ENCODE results near the gene CARMIL3.

CARMIL3 gene

DNA sequence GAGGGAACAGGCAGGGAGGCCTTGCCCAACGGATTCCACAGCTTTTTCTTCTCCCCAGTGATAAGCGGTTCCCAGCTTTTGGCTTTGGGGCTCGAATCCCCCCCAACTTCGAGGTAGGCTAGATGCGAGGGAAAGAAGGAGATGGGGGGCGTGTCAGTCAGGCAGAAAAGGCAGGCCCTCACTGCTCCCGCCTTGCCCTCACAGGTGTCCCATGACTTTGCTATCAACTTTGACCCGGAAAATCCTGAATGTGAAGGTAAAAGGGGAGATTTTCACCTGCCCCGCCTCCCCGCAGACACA is 24.4 kb downstream of the CARMIL3 start:
- Histone ChIP-seq H3K27me3 (ENCODE audit: insufficient read depth, poor library complexity, severe bottlenecking) (peaks cover 3% of the 10 kb centered on the region), H3K27ac (replicated peaks) (no peak overlapping the region), H3K4me3 (replicated peaks; ENCODE audit: insufficient read depth, low read length) (no peak overlapping the region)
- DNase-seq (ENCODE audit: low read depth in 1 of 2, low spot score in 1 of 2): no peak
- TF ChIP-seq, protein P1, sequence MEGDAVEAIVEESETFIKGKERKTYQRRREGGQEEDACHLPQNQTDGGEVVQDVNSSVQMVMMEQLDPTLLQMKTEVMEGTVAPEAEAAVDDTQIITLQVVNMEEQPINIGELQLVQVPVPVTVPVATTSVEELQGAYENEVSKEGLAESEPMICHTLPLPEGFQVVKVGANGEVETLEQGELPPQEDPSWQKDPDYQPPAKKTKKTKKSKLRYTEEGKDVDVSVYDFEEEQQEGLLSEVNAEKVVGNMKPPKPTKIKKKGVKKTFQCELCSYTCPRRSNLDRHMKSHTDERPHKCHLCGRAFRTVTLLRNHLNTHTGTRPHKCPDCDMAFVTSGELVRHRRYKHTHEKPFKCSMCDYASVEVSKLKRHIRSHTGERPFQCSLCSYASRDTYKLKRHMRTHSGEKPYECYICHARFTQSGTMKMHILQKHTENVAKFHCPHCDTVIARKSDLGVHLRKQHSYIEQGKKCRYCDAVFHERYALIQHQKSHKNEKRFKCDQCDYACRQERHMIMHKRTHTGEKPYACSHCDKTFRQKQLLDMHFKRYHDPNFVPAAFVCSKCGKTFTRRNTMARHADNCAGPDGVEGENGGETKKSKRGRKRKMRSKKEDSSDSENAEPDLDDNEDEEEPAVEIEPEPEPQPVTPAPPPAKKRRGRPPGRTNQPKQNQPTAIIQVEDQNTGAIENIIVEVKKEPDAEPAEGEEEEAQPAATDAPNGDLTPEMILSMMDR (IDR thresholded peaks at IDR 0.05; ENCODE audit: insufficient read depth, low read length): no peak
- TF ChIP-seq, protein P2, sequence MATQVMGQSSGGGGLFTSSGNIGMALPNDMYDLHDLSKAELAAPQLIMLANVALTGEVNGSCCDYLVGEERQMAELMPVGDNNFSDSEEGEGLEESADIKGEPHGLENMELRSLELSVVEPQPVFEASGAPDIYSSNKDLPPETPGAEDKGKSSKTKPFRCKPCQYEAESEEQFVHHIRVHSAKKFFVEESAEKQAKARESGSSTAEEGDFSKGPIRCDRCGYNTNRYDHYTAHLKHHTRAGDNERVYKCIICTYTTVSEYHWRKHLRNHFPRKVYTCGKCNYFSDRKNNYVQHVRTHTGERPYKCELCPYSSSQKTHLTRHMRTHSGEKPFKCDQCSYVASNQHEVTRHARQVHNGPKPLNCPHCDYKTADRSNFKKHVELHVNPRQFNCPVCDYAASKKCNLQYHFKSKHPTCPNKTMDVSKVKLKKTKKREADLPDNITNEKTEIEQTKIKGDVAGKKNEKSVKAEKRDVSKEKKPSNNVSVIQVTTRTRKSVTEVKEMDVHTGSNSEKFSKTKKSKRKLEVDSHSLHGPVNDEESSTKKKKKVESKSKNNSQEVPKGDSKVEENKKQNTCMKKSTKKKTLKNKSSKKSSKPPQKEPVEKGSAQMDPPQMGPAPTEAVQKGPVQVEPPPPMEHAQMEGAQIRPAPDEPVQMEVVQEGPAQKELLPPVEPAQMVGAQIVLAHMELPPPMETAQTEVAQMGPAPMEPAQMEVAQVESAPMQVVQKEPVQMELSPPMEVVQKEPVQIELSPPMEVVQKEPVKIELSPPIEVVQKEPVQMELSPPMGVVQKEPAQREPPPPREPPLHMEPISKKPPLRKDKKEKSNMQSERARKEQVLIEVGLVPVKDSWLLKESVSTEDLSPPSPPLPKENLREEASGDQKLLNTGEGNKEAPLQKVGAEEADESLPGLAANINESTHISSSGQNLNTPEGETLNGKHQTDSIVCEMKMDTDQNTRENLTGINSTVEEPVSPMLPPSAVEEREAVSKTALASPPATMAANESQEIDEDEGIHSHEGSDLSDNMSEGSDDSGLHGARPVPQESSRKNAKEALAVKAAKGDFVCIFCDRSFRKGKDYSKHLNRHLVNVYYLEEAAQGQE (IDR thresholded peaks at IDR 0.05; ENCODE audit: insufficient replicate concordance, low read depth): no peak

DNA sequence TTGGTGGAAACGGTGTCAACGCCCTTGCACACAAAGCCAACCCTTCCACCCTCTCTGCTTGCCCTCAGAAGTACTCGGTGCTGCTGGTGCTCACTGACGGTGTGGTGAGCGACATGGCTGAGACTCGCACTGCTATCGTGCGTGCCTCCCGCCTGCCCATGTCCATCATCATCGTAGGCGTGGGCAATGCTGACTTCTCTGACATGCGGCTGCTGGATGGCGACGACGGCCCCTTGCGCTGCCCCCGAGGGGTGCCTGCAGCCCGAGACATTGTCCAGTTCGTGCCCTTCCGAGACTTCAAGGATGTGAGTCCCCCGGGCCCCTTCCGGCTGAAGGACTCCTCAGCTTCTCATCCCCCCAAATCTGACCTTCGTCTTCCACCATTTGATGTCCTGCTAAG is 25.3 kb downstream of the CARMIL3 start:
- Histone ChIP-seq H3K27ac (replicated peaks) (no peak overlapping the region), H3K27me3 (ENCODE audit: insufficient read depth, poor library complexity, severe bottlenecking) (peaks cover 11% of the 10 kb centered on the region), H3K4me3 (replicated peaks; ENCODE audit: insufficient read depth, low read length) (no peak overlapping the region)
- no peak for TF ChIP-seq POLR2AphosphoS5 (IDR thresholded peaks at IDR 0.05; ENCODE audit: low read depth)
- no peak for DNase-seq (ENCODE audit: low read depth in 1 of 2, low spot score in 1 of 2)

DNA sequence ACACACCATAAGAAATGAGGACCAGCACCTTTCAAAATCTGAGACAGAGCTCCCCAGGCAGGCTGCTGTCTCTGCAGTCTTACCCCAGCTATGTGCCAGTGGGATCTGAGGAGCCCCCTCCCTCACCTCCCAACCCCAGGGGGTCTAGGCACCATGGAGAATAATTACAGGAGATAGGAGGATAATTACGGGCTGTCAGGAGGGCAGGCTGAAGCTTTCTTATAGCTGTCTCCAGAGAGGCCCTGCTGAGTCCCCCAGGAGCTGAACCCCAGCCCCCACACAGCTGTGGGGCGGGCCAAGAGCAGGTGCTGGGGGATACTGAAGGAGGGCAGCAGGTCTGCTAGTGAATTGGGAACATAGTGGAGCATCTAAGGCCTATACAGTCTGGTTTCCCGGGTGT is 26.3 kb downstream of the CARMIL3 start:
- no peak for DNase-seq (ENCODE audit: low read depth in 1 of 2, low spot score in 1 of 2)
- TF ChIP-seq SPI1 (IDR thresholded peaks at IDR 0.05; ENCODE audit: borderline replicate concordance, low read depth): no peak
- TF ChIP-seq, protein P1 (IDR thresholded peaks at IDR 0.05; ENCODE audit: insufficient read depth, low read length): no peak
- TF ChIP-seq, protein P2 (IDR thresholded peaks at IDR 0.05; ENCODE audit: insufficient replicate concordance, low read depth): no peak
- no peak for TF ChIP-seq GABPA (IDR thresholded peaks at IDR 0.05; ENCODE audit: low read depth)
- TF ChIP-seq POLR2AphosphoS5 (IDR thresholded peaks at IDR 0.05; ENCODE audit: low read depth): no peak
- Histone ChIP-seq H3K27me3 (ENCODE audit: insufficient read depth, poor library complexity, severe bottlenecking) (peaks cover 17% of the 10 kb centered on the region), H3K4me3 (replicated peaks; ENCODE audit: insufficient read depth, low read length) (no peak overlapping the region), H3K27ac (replicated peaks) (no peak overlapping the region)

DNA sequence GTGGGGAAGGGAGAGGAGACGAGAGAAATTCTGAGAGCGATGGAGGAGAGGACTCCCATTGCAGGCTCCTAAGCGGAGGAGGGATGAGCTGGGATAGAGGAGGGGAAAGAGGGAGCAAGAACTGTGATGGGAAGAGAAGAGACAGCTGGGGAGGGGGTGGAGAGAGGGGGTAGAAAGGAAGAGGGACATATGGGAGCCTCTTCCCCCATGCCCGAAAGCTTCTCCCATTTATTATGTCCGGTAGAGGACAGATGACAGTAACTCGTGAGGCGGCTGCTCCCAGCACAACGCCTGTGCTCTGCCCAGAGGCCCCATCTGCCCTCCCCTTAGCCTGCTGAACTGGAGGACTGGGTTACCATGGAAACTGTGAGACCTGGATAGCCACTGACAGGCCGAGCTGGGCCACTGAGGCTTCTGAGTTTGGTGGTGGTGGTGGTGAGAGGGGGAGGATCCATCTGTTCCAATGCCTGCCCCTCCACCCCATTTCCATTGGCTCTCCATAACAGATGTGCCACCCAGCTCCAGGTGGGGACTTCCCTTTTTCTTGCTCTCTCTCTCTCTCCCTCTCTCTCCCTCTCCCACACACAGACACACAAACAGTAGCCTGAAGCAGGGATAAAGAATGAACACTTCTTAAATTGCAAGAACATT is 27.8 kb downstream of the CARMIL3 start:
- Histone ChIP-seq H3K27me3 (ENCODE audit: insufficient read depth, poor library complexity, severe bottlenecking) (peaks cover 21% of the 10 kb centered on the region), H3K4me3 (replicated peaks; ENCODE audit: insufficient read depth, low read length) (no peak overlapping the region), H3K27ac (replicated peaks) (no peak overlapping the region)
- DNase-seq (ENCODE audit: low read depth in 1 of 2, low spot score in 1 of 2): peak; percentile 51 to 73
- TF ChIP-seq, protein P1 (IDR thresholded peaks at IDR 0.05; ENCODE audit: insufficient read depth, low read length): no peak
- peak; percentile 95 for TF ChIP-seq SPI1 (IDR thresholded peaks at IDR 0.05; ENCODE audit: borderline replicate concordance, low read depth)
- peak; percentile 62 for TF ChIP-seq POLR2AphosphoS5 (IDR thresholded peaks at IDR 0.05; ENCODE audit: low read depth)
- TF ChIP-seq GABPA (IDR thresholded peaks at IDR 0.05; ENCODE audit: low read depth): no peak
- TF ChIP-seq, protein P2 (IDR thresholded peaks at IDR 0.05; ENCODE audit: insufficient replicate concordance, low read depth): no peak
